GM06990 (cell line): Measurements from ENCODE around the gene SNTG2.

ENCODE experiments used
- DNase-seq: peaks from one replicate; pipeline ENCODE4 v3.0.0-alpha.2; 2011; ENCODE audit not compliant: insufficient read length; ENCODE audit errors: extremely low read depth
- H3K27me3 ChIP-seq: replicated peaks from 2 replicates; pipeline ENCODE4 v1.6.0; 2011; ENCODE audit warnings: low read length; ENCODE audit not compliant: control insufficient read depth, insufficient read depth
- H3K36me3 ChIP-seq: 2 replicates; pipeline ENCODE4 v1.5.1; 2011; ENCODE audit warnings: low read length; ENCODE audit not compliant: control insufficient read depth, insufficient read depth
- H3K4me3 ChIP-seq: replicated peaks from 2 replicates; pipeline ENCODE4 v1.5.1; 2011; ENCODE audit warnings: low read depth, mild to moderate bottlenecking, control low read depth, low read length
- CTCF ChIP-seq: IDR thresholded peaks from 2 replicates; pipeline ENCODE4 v1.5.1; 2011; ENCODE audit warnings: low read length, control low read depth, mild to moderate bottlenecking, inconsistent platforms; ENCODE audit not compliant: insufficient read depth, poor library complexity, severe bottlenecking

The SNTG2 gene

GRCh38 chr2:942775-943460 lies 7.7 kb upstream of the SNTG2 start:
- DNase-seq = no peak
- Histone ChIP-seq H3K36me3 (no peaks in the 10 kb centered on the region), H3K4me3 (no peak overlapping the region), H3K27me3 (no peaks in the 10 kb centered on the region)
- no peak for TF ChIP-seq CTCF

GRCh38 chr2:943461-943797 lies 7.2 kb upstream of the SNTG2 start:
- DNase-seq = no peak
- no peaks in the 10 kb centered on the region for H3K36me3 ChIP-seq
- no peak for TF ChIP-seq CTCF
- H3K27me3 ChIP-seq = no peaks in the 10 kb centered on the region
- H3K4me3 ChIP-seq = no peak overlapping the region

DNA sequence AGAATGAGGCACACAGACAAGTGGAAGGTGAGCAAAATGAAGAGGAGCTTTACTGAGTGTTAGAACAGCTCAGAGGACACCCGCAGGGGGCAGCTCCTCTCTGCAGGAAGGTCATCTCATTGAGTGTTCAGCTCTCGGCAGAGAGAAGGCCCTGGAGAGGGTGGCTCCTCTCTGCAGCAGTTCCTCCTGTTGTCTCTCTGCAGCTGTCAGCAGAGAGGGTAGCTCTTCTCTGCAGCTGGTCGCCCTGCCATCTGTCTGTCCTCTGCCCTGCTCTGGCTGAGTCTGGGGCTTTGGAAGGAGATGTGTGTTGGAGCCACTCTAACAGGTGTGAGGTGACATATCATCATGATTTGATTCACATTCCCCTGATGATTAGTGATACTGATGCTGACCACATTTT lies 6.8 kb upstream of the SNTG2 start:
- H3K27me3 ChIP-seq = no peaks in the 10 kb centered on the region
- H3K36me3 ChIP-seq = no peaks in the 10 kb centered on the region
- no peak overlapping the region for H3K4me3 ChIP-seq
- DNase-seq = no peak
- no peak for TF ChIP-seq CTCF

DNA sequence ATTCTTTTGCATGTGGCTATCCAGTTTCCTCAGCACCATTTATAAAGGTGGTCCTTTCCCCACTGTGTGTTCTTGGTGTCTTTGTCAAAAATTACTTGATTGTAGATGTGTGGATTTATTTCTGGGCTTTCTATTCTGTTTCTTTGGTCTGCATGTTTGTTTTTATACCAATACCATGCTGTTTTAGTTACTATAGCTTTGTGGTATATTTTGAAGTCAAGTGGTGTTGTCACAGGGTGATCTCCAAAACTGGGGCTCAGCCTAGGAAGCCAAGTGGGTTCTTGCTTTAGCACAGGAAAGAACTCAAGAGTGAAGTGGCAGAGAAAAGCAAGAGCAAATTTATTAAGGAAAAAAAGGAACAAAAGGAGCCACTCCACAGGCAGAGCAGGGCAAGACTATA lies 6.0 kb upstream of the SNTG2 start:
- H3K4me3 ChIP-seq = no peak overlapping the region
- no peaks in the 10 kb centered on the region for H3K27me3 ChIP-seq
- no peak for DNase-seq
- TF ChIP-seq CTCF = no peak
- no peaks in the 10 kb centered on the region for H3K36me3 ChIP-seq

DNA sequence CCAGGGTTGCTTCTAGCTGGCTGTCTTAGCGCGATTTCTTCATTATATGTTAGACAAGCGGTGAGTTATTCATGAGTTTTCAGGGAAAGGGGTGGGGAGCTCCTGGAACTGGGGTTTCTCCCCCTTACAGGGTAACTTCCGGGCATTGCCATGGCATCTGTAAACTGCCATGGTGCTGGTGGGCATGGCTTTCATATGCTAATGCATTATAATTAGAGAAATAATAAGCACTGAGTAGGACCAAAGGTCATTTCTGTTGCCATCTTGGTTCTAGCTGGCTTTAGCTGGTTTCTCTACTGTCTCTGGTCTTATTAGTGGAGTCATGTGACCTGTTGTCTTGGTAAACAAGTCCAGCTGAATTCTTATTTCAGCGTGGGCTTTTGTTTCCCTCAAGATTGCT lies 5.5 kb upstream of the SNTG2 start:
- TF ChIP-seq CTCF = no peak
- Histone ChIP-seq H3K36me3 (no peaks in the 10 kb centered on the region), H3K27me3 (no peaks in the 10 kb centered on the region), H3K4me3 (no peak overlapping the region)
- no peak for DNase-seq
